ENCODE results near the gene EARS2.
"Not testable (repeated sequence)": the region's sequence is repeated elsewhere in the genome, so short reads cannot be mapped to it uniquely, and the experiment has no call there.

Gene EARS2

DNA sequence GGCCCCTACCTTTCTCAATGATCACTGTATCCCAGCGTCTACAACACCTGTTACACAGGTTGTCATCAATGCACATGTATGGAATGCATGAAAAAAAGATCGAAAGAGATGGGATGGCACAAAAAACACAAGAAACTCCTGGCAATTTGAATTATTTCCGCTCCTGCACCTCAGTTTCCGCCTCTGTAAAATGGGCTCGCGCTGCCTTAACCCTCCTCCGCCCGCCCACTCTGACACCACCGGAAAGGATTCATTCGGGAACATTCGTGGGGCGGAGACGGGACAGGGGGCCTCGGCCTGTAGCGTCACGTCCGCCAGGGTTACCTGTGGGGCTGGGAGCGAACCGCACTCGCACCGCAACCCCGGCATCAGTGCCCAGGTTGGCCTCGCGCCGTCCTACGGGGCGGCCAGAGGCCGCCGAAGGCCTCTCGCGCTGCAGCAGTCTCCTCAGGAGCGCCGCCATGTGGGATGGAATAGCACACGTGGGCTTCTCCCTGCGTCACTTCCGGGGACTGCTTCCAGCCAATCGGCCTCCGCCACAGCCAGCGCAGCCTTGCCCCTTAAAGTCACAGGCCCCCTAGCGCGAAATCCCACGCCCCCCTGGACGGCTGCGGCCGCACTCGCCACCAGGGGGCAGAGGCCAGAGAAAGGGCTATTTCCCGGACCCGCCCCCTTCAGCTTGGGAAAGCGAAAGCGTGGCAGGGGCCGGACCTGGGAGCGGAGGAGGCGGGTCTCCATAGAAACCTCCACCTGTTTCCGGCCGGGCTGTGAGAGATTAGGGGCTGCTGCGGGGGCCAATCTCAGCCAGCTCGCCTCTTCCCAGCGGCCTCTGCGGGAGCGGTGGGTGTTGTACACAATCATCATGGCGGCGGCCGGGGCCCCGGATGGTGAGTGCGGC, at the start of gene EARS2, which contains the start of gene UBFD1:
Gene EARS2, minus strand, starts transcription at position 470 of the 898 bp plus-strand sequence. Its CDS starts 7 bp downstream, at position 463.
Gene UBFD1, plus strand, starts transcription at position 847 of the 898 bp plus-strand sequence. Its CDS starts 16 bp downstream, at position 863.
- DNase-seq: peak; percentile 94 to 97

DNA sequence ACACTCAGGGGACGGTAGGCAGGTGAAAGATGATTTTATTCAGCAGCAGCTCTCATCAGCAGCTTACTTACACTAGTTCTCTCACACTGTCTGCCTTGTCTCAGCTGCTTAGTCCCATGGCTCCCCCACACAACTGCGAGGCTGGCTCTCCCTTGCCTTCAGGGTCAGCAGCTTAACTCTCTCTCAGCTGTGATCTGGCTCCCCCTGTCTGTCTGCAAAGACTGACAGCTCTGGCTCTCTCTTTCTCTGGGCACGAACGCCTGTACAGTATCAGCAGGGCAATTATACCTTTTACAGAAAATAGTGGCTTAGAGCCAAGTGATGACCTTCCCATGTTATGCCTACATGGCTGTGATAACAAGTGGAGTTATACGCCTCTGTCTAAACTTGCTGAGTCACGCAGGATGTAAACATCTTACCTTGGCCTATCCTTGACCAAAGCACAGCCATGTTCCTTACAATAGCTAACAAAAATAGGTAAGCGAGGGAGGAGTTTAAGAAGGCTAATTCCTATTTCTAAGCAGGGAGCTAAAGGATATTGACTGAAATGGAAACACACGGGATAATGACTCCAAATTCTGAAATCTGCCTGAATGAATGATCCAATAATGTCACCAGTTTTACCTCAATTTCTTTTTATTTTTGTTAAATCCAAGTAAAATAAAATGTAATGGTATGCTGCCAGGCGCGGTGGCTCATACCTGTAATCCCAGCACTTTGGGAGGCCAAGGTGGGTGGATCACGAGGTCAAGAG, 40.0 kb upstream of the EARS2 start:
- DNase-seq: no peak

DNA sequence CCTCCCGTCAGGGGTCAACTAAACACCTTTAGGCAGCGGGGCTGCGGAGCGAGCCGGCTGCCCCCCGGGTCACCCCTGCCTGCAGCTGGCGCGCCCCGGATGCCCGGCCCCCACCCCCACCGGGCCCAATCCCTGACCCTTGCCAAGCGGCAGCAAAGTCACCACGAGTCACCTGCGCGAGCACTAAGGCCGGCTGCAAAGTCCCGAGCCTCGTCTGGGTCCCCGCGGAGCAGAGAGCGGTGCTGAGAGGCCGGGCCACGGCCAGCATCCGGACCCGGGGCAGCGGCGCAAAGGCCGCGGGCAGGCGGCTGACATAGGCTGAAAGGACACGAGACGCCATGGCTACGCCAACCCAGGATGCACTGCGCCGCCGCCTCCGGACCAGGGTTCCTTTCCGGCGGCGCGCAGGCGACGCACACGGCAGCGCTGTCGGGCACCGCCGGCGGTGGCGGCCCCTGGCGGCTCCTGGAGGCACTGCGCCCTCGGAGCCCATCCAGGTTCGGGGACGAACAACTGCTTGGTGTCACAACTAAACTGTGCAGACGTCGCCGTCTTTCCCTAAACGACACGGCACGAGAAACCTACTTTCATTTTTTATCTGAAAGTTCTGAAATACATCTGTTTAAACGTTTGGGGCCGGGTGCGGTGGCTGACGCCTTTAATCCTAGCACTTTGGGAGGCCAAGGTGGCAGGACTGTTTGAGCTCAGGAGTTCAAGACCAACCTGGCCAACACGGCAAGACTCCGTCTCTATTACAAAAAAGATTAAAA, 39.0 kb upstream of the EARS2 start, which contains the start of gene NDUFAB1:
Gene NDUFAB1, minus strand, starts transcription at position 366 of the 770 bp plus-strand sequence. Its CDS starts 26 bp downstream, at position 340.
- peak; percentile 71 to 92 for DNase-seq

- DNase-seq: no peak
Measured at GRCh38 chr16:23595246-23595950, 38.2 kb upstream of the EARS2 start.

DNA sequence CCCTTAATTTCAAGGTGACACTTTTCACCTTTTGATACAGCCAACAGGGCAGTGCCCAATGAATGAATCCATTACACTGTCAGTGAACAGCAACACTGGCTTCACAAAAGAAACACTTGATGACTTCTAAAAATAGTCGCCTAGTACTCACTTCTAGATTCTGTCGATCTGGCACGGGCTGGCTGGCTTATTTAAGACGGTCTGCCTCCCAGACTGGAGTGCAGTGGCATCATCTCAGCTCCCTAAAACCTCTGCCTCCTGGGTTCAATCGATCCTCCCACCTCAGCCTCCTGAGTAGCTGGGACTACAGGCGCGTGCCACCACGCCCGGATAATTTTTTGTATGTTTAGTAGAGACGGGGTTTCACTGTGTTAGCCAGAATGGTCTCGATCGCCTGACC, 37.0 kb upstream of the EARS2 start:
- no peak for DNase-seq

DNA sequence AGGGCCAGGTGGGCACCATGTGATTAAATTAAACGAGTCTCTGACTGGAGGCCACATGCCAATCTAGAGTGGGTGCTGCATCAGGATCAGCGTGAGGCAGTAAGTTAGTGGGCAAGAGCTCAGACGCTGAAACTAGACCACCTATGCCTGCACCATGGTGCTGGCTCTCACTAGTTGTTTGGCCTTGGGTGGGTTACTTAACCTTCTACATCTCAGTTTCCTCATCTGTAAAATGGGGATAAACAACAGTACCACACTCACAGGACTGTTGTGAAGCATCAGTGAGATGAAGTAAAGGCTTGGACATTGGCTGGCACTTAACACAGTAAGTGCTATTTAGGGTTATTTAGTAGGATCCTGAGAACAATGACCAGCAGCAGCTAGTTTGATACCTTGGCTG, 33.0 kb upstream of the EARS2 start:
- DNase-seq: no peak

GRCh38 chr16:23587726-23588125, 30.6 kb upstream of the EARS2 start:
- no peak for DNase-seq

- DNase-seq: no peak
Measured at GRCh38 chr16:23584186-23585076, 27.3 kb upstream of the EARS2 start.

DNA sequence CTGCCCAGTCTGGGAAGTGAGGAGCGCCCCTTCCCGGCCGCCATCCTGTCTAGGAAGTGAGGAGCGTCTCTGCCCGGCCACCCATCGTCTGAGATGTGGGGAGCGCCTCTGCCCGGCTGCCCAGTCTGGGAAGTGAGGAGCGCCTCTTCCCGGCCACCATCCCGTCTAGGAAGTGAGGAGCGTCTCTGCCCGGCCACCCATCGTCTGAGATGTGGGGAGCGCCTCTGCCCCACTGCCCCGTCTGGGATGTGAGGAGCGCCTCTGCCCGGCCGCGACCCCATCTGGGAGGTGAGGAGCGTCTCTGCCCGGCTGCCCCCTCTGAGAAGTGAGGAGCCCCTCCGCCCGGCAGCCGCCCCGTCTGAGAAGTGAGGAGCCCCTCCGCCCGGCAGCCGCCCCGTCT, 26.1 kb upstream of the EARS2 start:
- not testable (repeated sequence) for DNase-seq

- DNase-seq: no peak
Measured at GRCh38 chr16:23581764-23582163, 24.6 kb upstream of the EARS2 start.

DNA sequence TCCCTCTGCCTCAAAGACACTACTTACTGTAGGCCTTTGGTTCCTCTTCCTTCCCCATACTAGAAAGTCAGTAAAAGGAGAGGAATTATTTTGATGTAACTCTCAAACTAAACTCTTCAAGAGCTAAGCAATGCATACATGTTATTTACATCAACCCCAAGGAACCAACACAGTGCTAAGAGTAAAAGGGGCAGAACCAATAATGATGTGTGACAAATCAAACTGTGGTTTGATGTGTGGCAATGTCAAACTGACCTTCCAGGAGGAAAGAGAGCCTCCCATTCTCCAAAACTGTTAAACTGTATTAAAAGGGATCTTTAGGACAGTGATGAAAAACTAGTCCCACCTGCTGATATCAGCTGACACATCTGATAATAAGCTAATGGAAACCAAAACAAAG, 23.2 kb upstream of the EARS2 start:
- DNase-seq: no peak

DNA sequence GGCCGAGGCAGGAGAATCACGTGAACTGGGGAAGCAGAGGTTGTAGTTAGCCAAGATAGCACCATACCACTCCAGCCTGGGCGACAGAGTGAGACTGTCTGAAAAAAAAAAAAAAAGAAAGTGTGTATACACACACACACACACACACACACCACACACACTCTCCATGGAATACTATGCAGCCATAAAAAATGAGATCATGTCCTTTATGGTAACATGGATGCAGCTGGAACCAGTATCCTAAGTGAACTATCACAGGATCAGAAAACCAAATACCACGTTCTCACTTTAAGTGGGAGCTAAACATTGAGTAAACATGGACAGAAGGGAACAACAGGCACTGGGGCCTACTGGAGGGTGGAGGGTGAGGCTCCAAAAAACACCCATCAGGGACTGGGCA, 22.2 kb upstream of the EARS2 start:
- DNase-seq: no peak

DNA sequence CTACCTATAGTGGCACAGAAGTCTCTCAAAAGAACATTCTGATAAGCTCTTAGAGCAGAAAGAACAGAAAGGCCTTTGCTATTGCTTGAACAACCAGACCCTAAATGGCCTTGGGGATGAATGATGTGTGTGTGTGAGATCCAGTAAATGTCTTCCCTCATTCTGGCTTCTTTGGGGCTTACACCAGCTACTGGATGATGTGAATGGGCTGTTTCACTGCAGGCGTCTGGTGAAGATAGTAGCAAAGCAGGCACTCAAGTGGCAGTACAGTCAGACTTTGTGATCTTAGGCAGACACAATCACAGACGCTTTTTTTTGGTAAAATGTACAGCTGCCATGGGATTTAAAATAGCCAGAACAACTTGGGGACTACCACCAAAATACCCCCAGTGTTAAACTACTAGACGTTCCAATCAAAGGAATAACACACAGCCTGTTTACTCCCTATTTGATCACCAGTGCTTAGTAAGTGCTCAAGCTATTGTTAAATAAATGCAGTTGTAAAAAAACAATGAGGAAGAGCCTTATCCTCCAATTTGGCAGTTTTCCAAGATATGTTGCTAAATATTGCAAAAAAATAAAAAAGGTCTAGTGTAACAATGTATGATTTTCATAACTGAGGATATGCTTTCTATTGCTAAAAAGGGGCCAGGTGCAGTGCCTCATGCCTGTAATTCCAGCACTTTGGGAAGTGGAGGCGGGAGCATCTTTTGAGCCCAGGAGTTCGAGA, 21.1 kb upstream of the EARS2 start:
- no peak for DNase-seq

DNA sequence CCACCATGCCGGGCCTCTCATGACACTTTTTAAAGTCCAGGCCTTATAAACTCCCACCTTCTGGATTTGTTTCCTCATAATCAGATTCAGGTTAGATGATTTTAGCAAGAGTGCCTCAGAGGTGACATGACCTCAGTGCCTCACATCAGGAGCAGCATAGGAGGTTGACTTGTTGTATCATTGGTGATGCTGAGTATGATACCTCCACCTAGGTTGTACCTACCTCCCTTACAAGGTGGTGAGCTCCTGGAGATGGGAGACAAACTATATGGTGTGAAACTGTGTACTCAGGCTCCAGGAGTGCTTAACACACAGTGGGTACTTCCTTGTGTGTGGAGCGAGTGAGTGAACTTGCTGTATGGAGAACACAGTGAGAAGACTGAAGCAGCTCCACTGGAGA, 20.3 kb upstream of the EARS2 start:
- DNase-seq: no peak

DNA sequence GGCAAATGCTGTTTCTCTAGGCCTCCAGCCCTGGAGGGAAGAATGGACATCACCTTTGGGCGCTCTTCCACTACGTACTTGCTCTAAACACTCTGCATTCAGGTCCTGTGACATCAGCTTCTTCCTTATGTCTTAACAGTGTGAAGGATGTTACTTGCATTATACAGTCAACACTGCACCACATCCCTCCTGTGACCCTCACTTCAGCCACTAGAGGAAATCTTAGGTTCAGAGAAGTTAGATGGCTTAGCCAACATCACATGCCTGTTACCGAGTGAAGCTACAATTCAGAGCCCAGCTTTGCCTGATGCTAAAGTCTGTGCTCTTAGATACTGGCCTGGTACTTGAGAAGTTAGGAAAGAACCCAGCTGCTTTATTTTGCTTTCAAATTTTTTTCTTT, 18.7 kb upstream of the EARS2 start:
- no peak for DNase-seq

DNA sequence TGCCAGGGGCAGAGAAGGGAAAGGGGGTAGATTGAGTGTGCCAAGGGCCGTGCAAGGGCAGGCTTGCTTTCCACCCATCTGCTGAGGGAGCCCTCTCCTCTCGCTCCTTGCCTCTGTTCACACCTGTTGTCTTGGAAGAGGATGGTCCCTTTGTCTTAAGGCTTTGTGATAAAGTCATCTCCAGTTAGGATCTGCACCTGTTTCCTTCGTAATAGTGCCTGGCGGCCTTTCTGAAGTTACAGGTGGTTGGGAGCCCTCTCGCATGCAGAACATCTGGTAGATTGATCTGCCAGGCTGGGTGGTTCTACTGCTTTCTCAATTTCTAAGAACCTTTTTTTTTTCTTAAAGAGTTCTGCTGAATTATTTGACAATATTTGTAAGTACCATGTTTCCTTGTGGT, 16.7 kb upstream of the EARS2 start:
- no peak for DNase-seq

GRCh38 chr16:23572394-23572793, 15.2 kb upstream of the EARS2 start:
- DNase-seq: no peak

GRCh38 chr16:23571895-23572294, 14.7 kb upstream of the EARS2 start:
- DNase-seq: no peak

DNA sequence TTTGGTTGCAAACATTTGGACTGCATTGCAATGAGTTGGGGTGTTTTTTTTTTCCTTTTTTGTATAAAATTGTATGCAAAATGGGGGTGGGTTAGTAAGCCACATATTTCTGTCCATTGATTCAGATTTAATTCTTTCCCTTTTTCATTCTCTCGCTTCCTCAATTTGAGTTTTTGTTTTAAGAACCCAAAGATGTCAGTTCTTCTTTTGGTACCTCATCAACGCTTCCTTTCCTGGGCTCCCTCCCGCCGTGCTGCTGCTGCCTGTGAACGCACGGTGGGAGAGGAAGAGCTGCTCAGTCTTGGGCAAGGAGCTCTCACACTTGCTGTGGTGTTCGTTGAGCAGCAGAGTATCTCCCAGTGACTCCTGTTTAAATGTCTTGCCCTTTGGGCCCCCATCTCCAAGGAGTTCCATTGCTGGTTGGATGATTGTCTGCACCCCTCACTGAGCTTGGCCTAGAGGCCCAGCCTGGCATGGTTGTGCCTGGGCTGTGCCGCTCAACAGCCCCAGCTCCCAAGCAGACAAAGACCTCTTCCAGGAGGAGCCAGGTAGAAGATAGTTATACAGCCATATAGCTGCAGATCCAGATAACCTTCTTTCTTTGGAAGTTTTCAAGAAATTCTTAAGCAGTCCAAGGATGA, 14.0 kb upstream of the EARS2 start:
- DNase-seq: no peak

- DNase-seq: no peak
Measured at GRCh38 chr16:23567602-23568001, 10.5 kb upstream of the EARS2 start.

Measured in NCI-H446 (cell line).